Sciatic nerve (tissue), 2 donors: ENCODE measurements around the gene TMEM253. TPM values are rescaled to one million over a fixed set of nuclear protein-coding genes. Genes with fewer than 3 reads are reported as not detected.

Source experiments
- ATAC-seq: fragments of 200-7000 bp; cut with Tn5 transposase; one replicate; pipeline ENCODE4 v1.9.1; 2020; ENCODE audit warnings: mild to moderate bottlenecking, moderate library complexity
- DNase-seq: peaks from one replicate; pipeline ENCODE4 v3.0.0-alpha.2; 2020; ENCODE audit warnings: low spot score
- intact Hi-C: fragments of 100-400 bp; cut with DNase I; formaldehyde crosslinking; loops from one replicate; pipeline ENCODE4 v1.14.2; 2022
- total RNA-seq: library from RNA; stranded (reverse); fragmentation: NEBNext Ultra II Directional; extraction: Animal tissue kit (Norgen Biotek cat#: 25700); gene quantifications from one replicate; pipeline ENCODE4 v1.2.1, GENCODE V29; 2021
- donor health status: DM: no; HTN: no; CAD: no.
- donor health status: DM: no; HTN: no; CAD: no.

Gene TMEM253
- total RNA-seq, 1 donor from 2014 or later: 0.62 TPM

- no peak for ATAC-seq
- intact Hi-C loops: no loop called here
- no peak for DNase-seq
Measured at GRCh38 chr14:21123429-21123828, 22.6 kb downstream of the TMEM253 start.

- no peak for DNase-seq
- intact Hi-C loops: no loop called here
- ATAC-seq: no peak
Measured at GRCh38 chr14:21133901-21134300, 33.0 kb downstream of the TMEM253 start.

- no peak for ATAC-seq
- no peak for DNase-seq
- intact Hi-C loops: no loop called here
Measured at GRCh38 chr14:21136024-21136423, 35.2 kb downstream of the TMEM253 start.

GRCh38 chr14:21142357-21142756, 41.5 kb downstream of the TMEM253 start:
- DNase-seq (no peak), ATAC-seq (no peak)
- intact Hi-C loops: no loop called here

- DNase-seq (no peak), ATAC-seq (no peak)
- intact Hi-C loops: no loop called here
Measured at GRCh38 chr14:21145437-21145836, 44.6 kb downstream of the TMEM253 start.

- no peak for ATAC-seq
- intact Hi-C loops: no loop called here
- DNase-seq: no peak
Measured at GRCh38 chr14:21149641-21150367, 48.9 kb downstream of the TMEM253 start.

Other genes starting within 250 kb of the TMEM253 start
- 0.71 TPM for gene RNASE3, start 209.7 kb upstream of the TMEM253 start, total RNA-seq
- gene RNASE2, start 145.6 kb upstream of the TMEM253 start, total RNA-seq: 3.7 TPM
- 56.2 TPM for gene METTL17, start 111.1 kb upstream of the TMEM253 start, total RNA-seq
- not detected for gene SLC39A2, start 101.8 kb upstream of the TMEM253 start, total RNA-seq
- 398 TPM for gene NDRG2, start 76.0 kb upstream of the TMEM253 start, total RNA-seq
- 0.49 TPM for gene TPPP2, start 70.8 kb upstream of the TMEM253 start, total RNA-seq
- gene RNASE13, start 66.3 kb upstream of the TMEM253 start, total RNA-seq: not detected
- not detected for gene RNASE7, start 58.7 kb upstream of the TMEM253 start, total RNA-seq
- gene RNASE8, start 43.2 kb upstream of the TMEM253 start, total RNA-seq: not detected
- gene ARHGEF40, start 30.8 kb upstream of the TMEM253 start, total RNA-seq: 91.1 TPM
- gene ZNF219, start 2.4 kb upstream of the TMEM253 start, total RNA-seq: 43.2 TPM
- not detected for gene OR5AU1, start 55.0 kb downstream of the TMEM253 start, total RNA-seq
- 395 TPM for gene HNRNPC, start 168.4 kb downstream of the TMEM253 start, total RNA-seq
- 0.45 TPM for gene RPGRIP1, start 179.0 kb downstream of the TMEM253 start, total RNA-seq